Esophagus (tissue), 2 donors: Measurements from ENCODE around the gene TMX2. TPM values are rescaled to one million over a fixed set of nuclear protein-coding genes. Genes with fewer than 3 reads are reported as not detected.

ENCODE experiments used
- H3K27ac ChIP-seq, 2 donors: one replicate each; pipeline ENCODE4 v1.5.1; 2013; ENCODE audit warnings: low read depth in 2 of 2, mild to moderate bottlenecking in 2 of 2, inconsistent platforms in 1 of 2, low read length in 1 of 2, moderate library complexity in 1 of 2
- H3K27me3 ChIP-seq, 2 donors: one replicate each; pipeline ENCODE4 v1.6.1; 2013; ENCODE audit warnings: low read length in 2 of 2, control low read depth in 1 of 2, mild to moderate bottlenecking in 1 of 2; ENCODE audit not compliant: insufficient read depth in 2 of 2, control insufficient read depth in 1 of 2
- H3K36me3 ChIP-seq, 2 donors: one replicate each; pipeline ENCODE4 v1.6.1; 2013; ENCODE audit warnings: low read length in 1 of 2; ENCODE audit not compliant: control insufficient read depth in 2 of 2, insufficient read depth in 2 of 2
- H3K4me1 ChIP-seq, 2 donors: one replicate each; pipeline ENCODE4 v1.6.1; 2013; ENCODE audit warnings: low read length in 1 of 2; ENCODE audit not compliant: control insufficient read depth in 2 of 2, insufficient read depth in 2 of 2
- H3K4me3 ChIP-seq, 2 donors: one replicate each; pipeline ENCODE4 v1.5.1; 2013; ENCODE audit warnings: low read length in 2 of 2, mild to moderate bottlenecking in 2 of 2, low read depth in 1 of 2, moderate library complexity in 1 of 2
- H3K9me3 ChIP-seq, 2 donors: one replicate each; pipeline ENCODE4 v1.6.1; 2013; ENCODE audit warnings: mild to moderate bottlenecking in 2 of 2, low read depth in 1 of 2, low read length in 1 of 2, moderate library complexity in 1 of 2; ENCODE audit not compliant: control insufficient read depth in 2 of 2, insufficient read depth in 1 of 2
- WGBS, 2 donors: extraction: QIAGEN DNeasy Blood & Tissue Kit; methylation state at CpG; one replicate each; pipeline ENCODE4 v1.1.7; 2013; 5-methylcytosine and 5-hydroxymethylcytosine counted together
- polyA plus RNA-seq, 2 donors: library from polyadenylated mRNA; stranded (reverse); fragments of 200-250 nt; gene quantifications; one replicate each; pipeline ENCODE4 v1.2.3, GENCODE V29; 2013
- donor health status: healthy with polysubstance abuse.
- donor health status: Bipolar disorder and iron deficiency.

TMX2 gene
- polyA plus RNA-seq, 2 donors: 37.1 to 68.9 TPM

- Histone ChIP-seq H3K36me3 (peaks cover 2% of the 10 kb centered on the region in 2 donors), H3K27ac (peak overlapping the region; percentile 82 to 86), H3K4me3 (no peak overlapping the region), H3K27me3 (no peaks in the 10 kb centered on the region), H3K9me3 (no peaks in the 10 kb centered on the region), H3K4me1 (peaks cover 4 to 5% of the 10 kb centered on the region in 2 donors)
- WGBS, 2 donors: 54 to 57% methylated on average over 4 of the region's 4 CpGs
Measured at GRCh38 chr11:57786436-57786835, 74.0 kb downstream of the TMX2 start.

- Histone ChIP-seq H3K27me3 (no peaks in the 10 kb centered on the region), H3K4me1 (peaks cover 5 to 9% of the 10 kb centered on the region in 2 donors), H3K4me3 (no peak overlapping the region), H3K36me3 (peaks cover 3 to 4% of the 10 kb centered on the region in 2 donors), H3K9me3 (no peaks in the 10 kb centered on the region), H3K27ac (peak overlapping the region; percentile 82 to 89)
- 52 to 68% methylated on average over 4 of the region's 4 CpGs for WGBS, 2 donors
Measured at GRCh38 chr11:57787006-57787604, 74.7 kb downstream of the TMX2 start.

- no peaks in the 10 kb centered on the region for H3K27me3 ChIP-seq
- H3K36me3 ChIP-seq: peaks cover 3 to 4% of the 10 kb centered on the region in 2 donors
- H3K4me1 ChIP-seq: peaks cover 5 to 9% of the 10 kb centered on the region in 2 donors
- no peak overlapping the region for H3K4me3 ChIP-seq
- no peaks in the 10 kb centered on the region for H3K9me3 ChIP-seq
- peak overlapping the region; percentile 75 to 89 for H3K27ac ChIP-seq
- 42 to 44% methylated on average over 6 of the region's 6 CpGs for WGBS, 2 donors
Measured at GRCh38 chr11:57787920-57788702, 75.7 kb downstream of the TMX2 start.

- no peaks in the 10 kb centered on the region for H3K27me3 ChIP-seq
- peaks cover 3 to 4% of the 10 kb centered on the region in 2 donors for H3K36me3 ChIP-seq
- no peaks in the 10 kb centered on the region for H3K9me3 ChIP-seq
- H3K27ac ChIP-seq: peak overlapping the region; percentile 75 to 89
- H3K4me3 ChIP-seq: no peak overlapping the region
- peaks cover 5 to 9% of the 10 kb centered on the region in 2 donors for H3K4me1 ChIP-seq
Measured at GRCh38 chr11:57788703-57789088, 76.3 kb downstream of the TMX2 start.

Other genes starting within 250 kb of the TMX2 start
- gene SLC43A1, start 196.9 kb upstream of the TMX2 start, polyA plus RNA-seq: 1 to 10 TPM; 2.5 to 3.7 TPM
- 10 to 100 TPM; 38.8 to 61.6 TPM for gene TIMM10, start 181.8 kb upstream of the TMX2 start, polyA plus RNA-seq
- not detected for gene SMTNL1, start 175.0 kb upstream of the TMX2 start, polyA plus RNA-seq
- gene UBE2L6, start 144.9 kb upstream of the TMX2 start, polyA plus RNA-seq: 10 to 100 TPM; 10.3 to 28.1 TPM
- gene SERPING1, start 114.9 kb upstream of the TMX2 start, polyA plus RNA-seq: 10 to 100 TPM; 36.5 to 99.3 TPM
- gene YPEL4, start 62.7 kb upstream of the TMX2 start, polyA plus RNA-seq: under 1 TPM; 0.35 to 0.39 TPM
- 10 to 100 TPM in 1 of 2 donors, 1 to 10 TPM in 1; 4.4 to 11.4 TPM for gene CLP1, start 54.8 kb upstream of the TMX2 start, polyA plus RNA-seq
- 10 to 100 TPM; 57.4 to 59.7 TPM for gene ZDHHC5, start 44.5 kb upstream of the TMX2 start, polyA plus RNA-seq
- gene MED19, start 378 bp upstream of the TMX2 start, polyA plus RNA-seq: 10 to 100 TPM in 1 of 2 donors, 1 to 10 TPM in 1; 6.2 to 11.9 TPM
- 100 to 1,000 TPM in 1 of 2 donors, 10 to 100 TPM in 1; 87.4 to 115 TPM for gene SELENOH, start 28.9 kb downstream of the TMX2 start, polyA plus RNA-seq
- under 1 TPM in 1 of 2 donors, not detected in 1; 0.02 TPM for gene BTBD18, start 39.2 kb downstream of the TMX2 start, polyA plus RNA-seq
- 100 to 1,000 TPM in 1 of 2 donors, 10 to 100 TPM in 1; 89.7 to 125 TPM for gene CTNND1, start 49.2 kb downstream of the TMX2 start, polyA plus RNA-seq